ENCODE results near the gene ASB11.

DNA sequence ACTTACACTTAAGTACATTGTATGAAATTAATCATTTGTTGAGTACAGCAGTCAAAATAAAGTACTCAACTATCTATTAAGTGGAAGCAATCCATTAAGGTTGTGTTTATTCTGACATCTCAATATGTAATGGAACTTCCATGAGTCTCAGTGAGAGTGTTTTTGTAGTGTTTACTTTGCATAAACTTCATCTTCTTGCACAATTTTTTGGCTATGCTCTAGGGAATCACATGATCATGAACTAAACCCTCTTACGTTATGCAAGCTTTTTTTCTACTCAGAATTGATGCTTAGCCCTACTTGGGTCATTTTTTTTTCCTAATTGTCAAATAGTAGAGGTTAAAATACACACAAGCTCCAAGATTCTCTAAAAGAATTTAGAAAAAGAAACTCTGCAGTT lies 41.0 kb upstream of the ASB11 start:
- TF ChIP-seq, protein P1, sequence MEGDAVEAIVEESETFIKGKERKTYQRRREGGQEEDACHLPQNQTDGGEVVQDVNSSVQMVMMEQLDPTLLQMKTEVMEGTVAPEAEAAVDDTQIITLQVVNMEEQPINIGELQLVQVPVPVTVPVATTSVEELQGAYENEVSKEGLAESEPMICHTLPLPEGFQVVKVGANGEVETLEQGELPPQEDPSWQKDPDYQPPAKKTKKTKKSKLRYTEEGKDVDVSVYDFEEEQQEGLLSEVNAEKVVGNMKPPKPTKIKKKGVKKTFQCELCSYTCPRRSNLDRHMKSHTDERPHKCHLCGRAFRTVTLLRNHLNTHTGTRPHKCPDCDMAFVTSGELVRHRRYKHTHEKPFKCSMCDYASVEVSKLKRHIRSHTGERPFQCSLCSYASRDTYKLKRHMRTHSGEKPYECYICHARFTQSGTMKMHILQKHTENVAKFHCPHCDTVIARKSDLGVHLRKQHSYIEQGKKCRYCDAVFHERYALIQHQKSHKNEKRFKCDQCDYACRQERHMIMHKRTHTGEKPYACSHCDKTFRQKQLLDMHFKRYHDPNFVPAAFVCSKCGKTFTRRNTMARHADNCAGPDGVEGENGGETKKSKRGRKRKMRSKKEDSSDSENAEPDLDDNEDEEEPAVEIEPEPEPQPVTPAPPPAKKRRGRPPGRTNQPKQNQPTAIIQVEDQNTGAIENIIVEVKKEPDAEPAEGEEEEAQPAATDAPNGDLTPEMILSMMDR (conservative IDR thresholded peaks at IDR 0.05 in 1 of 2, IDR thresholded peaks at IDR 0.05 in 1 of 2; ENCODE audit: extremely low read depth in 1 of 2, insufficient read depth in 1 of 2, low read depth in 1 of 2, low read length in 2 of 2), result no peak
- TF ChIP-seq EZH2 (IDR thresholded peaks at IDR 0.05; ENCODE audit: borderline replicate concordance, low read length), result no peak

All from mammary epithelial cell (primary cell).